GM21390 (cell line): ENCODE measurements around the gene HOXC10.

Source experiments
- ATAC-seq: cut with Tn5 transposase; IDR thresholded peaks from one replicate; pipeline ENCODE4 v1.9.1; 2021; ENCODE audit not compliant: unreplicated experiment

Gene HOXC10

GRCh38 chr12:54028314-54029201 is 43.6 kb downstream of the HOXC10 start, which contains the start of gene HOXC6:
Gene HOXC6 (plus strand): TSS chr12:54028440. CDS start chr12:54028522, 82 bp downstream.
- no peak for ATAC-seq

- ATAC-seq = no peak
These were observed 44.8 kb downstream of the HOXC10 start for GRCh38 chr12:54029529-54030441.

GRCh38 chr12:54030442-54030801 is 45.5 kb downstream of the HOXC10 start:
- ATAC-seq = no peak

DNA sequence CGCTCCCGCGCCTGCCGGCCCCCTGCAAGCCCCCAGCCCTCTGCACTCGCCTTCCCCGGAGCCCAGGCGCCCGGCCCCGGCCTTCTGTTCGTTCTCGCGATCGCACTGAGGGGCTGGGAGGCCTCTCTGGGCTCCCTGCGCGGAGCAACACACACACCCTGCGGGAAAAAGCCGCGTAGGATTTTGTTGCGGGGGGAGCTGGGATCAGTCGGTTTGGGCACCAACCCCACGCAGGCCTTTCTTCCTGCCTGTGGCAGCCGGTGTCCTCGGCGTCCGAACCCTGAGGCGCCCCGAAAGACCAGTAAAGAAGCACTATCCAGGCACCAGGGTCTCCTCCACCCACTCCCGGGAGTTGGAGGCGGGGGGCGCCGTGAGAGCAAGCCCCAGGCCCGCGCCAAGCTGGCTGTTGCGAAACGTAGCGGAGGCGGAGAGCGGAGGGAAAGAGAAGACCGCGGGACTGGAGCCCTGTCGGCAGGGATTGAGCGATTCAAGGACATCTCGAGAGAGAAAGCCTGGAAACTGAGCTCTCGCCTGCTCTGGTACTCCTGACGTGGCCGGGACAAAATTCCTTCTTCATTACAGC is 46.0 kb downstream of the HOXC10 start:
- no peak for ATAC-seq

DNA sequence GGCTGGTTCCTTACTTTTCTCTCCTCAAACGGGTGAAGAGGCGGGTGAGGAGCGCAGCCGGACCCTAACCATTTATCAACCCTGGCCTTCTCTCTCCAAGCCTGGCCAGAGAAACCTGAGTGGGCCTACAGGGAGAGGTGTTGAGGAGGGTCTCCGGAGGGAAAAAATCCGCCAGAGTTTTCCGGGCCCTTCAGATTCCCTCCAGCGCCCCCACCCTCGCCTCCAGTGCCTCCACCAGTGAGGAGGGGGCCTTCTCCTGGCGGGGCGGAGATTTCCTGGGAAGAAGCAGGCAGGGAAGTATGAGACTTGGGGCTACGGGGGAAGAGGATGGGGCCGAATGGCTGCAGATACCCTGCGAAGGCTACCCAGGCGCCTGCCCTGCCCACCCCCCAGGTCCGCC is 46.5 kb downstream of the HOXC10 start:
- no peak for ATAC-seq

DNA sequence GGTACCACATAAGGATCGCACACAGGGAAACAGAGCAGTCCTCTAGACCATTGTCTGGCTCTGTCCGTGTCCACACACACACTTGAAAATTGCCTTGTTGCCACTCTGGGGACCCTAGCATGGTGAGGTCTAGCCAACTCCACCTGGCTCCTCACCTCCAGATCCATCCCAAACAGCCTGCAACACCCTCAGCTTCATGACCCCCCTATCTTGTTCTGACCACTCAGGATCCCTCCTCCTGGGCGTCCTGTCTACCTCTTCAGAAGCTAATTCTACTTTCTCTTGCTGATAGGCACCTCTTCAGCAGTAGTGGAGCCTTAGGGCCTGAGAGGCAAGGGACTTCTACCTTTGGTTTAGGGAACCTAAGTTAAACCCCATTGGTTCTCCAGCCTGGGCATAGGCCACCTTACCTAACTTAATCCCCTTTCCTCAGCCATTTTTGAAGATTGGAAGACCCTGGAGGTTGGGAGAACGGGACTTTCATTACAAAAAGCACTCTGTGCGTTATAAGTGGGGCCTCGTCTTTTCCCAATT is 47.2 kb downstream of the HOXC10 start:
- no peak for ATAC-seq

- ATAC-seq = no peak
These were observed 47.7 kb downstream of the HOXC10 start, which contains the start of gene HOXC5 for GRCh38 chr12:54032627-54033100. Gene HOXC5 (plus strand): TSS chr12:54033050. CDS start chr12:54033123, 73 bp downstream.

GRCh38 chr12:54033106-54033979 is 48.4 kb downstream of the HOXC10 start:
- no peak for ATAC-seq

DNA sequence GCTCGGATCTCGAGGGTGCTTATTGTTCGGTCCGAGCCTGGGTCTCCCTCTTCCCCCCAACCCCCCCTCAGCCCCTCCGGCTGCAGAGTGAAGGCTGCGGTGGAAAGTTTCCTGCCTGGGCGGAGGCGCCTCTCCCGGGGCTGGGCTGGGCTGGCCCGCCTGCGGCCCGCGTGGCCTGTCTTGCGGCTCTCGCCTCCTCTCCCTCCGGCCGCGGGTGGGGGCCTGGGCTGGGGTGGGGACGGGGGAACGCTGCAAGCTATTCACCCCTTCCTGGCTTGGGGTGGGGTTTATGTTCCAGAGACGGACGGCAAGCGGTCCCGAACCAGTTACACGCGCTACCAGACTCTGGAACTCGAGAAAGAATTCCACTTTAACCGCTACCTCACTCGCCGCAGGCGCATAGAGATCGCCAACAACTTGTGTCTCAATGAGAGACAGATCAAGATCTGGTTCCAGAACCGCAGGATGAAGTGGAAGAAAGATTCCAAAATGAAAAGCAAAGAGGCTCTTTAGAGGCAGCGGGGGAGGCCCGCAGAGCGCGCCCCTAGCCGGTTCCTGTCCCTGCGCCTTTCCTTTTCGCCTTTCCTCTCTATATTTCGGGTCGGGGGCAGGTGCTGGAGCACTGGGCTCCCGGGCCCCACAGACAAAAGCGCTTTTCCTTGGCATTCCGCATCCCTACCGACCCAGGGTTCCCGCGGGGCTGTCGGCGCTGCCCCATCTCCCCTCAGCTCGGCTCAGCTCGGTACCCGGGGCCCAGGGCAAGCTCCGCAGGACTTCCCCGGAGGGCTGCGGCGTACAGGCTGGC is 49.2 kb downstream of the HOXC10 start:
- no peak for ATAC-seq

GRCh38 chr12:54034785-54035310 is 49.9 kb downstream of the HOXC10 start:
- ATAC-seq = no peak

- ATAC-seq = no peak
These were observed 50.8 kb downstream of the HOXC10 start for GRCh38 chr12:54035568-54036264.

- ATAC-seq = no peak
These were observed 51.8 kb downstream of the HOXC10 start for GRCh38 chr12:54036620-54037359.

DNA sequence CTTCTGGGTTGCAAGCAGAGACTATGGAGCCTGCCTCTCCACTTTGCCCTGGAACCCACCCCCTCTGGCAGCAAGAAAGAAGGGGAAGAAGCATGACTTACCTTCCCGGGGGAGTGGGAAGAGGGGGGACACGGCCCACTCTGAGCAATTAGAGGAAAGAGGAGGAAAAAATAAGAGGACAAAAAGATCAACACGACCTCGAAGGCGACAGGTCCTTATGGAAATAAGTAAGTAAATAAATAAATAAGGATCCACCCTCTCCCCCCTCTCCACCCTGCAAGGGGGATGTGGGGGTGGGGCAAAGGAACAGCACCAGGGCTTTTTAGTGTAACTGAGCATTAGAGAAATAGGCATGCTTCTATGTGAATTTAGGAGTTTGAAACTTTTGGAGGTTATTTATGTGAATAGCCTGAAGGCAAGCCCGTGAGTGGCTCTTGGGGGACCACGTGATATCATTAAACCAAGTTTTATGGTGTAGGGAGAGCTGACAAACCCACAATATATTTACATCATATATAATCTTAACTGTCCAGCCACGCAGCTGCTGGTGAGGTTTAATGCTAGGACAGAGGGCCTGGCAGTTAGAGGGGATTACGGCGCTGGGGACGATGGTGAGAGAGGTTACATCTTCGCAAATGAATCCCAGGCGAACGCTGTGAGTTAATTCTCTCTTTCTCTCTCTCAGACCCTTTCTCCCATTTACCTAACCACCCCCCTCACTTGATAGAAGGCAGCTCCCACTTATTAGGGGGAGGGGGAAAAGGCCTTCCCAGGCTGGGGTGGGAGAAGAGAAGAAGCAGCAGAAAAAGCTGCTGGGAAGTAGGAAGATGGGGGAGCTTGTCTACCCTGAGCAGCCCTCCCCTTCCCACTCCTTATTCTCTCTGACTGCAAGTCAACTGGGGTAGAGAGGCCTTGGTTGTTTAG is 52.7 kb downstream of the HOXC10 start:
- no peak for ATAC-seq

DNA sequence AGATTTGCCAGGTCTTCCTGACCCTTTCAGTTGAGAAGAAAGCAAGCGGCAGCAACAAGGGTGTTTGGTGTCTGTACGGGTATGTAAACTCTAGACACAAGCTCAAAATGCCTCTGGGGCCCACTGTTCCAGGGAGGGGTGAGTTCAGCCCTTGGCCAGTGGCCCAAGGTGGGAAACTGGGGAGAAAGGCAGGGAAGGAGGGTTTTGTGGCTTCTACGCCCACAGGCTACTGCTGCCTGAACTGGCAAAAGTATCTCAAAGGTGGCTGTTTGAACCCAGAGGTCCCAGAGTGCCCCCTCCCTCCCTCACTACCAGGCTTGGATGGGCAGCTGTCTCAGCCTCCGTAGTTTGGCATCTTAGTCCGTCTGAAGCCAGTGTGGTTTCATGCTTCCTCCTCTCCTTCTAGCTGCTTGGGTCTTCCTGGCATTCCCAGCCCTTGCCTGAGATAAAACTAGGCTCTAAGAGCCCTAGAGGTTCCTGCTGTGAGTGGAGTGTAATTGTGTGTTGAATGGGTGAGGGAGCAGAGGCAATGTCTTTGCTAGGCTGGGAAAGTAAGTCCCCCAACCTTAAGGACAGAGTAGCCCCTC is 53.4 kb downstream of the HOXC10 start:
- ATAC-seq = no peak

- no peak for ATAC-seq
These were observed 54.0 kb downstream of the HOXC10 start for GRCh38 chr12:54038871-54039414.
